ENCODE measurements around the gene KCNJ8.
"Not testable (repeated sequence)": the region's sequence is repeated elsewhere in the genome, so short reads cannot be mapped to it uniquely, and the experiment has no call there.

The KCNJ8 gene

GRCh38 chr12:21786041-21786531, 11.6 kb upstream of the KCNJ8 start:
- no peak for DNase-seq (ENCODE audit: low spot score)

GRCh38 chr12:21782723-21783122, 8.2 kb upstream of the KCNJ8 start:
- DNase-seq (ENCODE audit: low spot score), result not testable (repeated sequence)

DNA sequence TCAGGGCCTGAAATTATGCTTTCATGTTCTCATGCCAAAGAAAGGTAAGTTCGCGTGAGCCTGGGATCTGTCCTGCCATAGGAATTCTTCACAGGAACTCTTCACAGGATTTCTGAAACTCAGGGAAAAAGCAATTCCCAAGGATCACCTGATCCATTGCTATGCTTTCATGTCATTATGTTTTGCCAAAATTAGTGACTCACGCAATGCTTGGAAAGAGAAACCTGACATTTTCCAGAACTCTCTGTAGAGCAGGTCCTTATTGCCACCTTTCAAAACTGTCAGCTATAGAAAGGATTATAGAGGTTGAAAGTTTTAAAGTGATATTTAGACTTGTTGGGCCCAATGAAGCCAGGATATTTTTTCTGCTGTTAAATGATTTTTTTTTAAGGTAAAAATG, 6.3 kb upstream of the KCNJ8 start:
- DNase-seq (ENCODE audit: low spot score), result no peak

DNA sequence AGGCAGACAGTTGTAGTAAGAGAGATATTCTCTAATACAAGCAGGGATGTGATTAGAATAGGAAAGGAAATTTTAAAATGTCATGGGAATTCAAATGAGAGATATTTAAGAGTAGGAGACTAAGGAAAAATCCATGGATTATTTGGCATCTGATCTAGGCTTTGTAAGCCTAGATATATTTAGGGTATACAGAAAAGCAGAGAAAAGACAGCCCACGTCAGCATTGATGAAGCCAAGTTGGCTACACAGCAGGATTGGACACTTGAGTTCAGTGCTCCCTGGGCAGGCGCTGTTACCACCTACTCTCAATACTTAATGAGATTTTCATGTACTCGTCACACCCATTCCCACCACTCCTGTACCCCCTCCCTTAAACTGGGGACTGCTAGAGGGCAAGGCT, 1.7 kb upstream of the KCNJ8 start:
- no peak for DNase-seq (ENCODE audit: low spot score)

- no peak for DNase-seq (ENCODE audit: low spot score)
These were observed 771 bp upstream of the KCNJ8 start for GRCh38 chr12:21775133-21775820.

DNA sequence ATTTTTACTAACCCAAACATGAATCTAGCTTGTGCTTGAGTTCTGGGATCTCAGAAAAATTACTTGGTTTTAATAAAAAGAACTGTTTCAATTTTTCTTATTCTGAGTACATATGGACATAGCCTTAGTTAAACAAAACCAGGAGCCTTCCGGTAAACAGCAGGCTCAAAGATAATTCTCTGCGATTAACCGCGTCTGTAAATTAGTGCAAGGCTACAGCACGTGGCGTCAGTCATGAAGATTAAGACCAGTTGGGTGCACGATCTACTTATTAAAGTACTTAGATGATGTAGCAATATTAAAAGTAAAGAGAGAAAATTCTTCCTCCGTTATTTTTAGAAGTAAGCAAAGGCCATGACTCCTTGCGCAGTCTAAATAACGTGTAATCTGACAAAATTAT, 700 bp downstream of the KCNJ8 start:
- no peak for DNase-seq (ENCODE audit: low spot score)

- DNase-seq (ENCODE audit: low spot score), result no peak
These were observed 1.2 kb downstream of the KCNJ8 start for GRCh38 chr12:21773263-21773741.

DNA sequence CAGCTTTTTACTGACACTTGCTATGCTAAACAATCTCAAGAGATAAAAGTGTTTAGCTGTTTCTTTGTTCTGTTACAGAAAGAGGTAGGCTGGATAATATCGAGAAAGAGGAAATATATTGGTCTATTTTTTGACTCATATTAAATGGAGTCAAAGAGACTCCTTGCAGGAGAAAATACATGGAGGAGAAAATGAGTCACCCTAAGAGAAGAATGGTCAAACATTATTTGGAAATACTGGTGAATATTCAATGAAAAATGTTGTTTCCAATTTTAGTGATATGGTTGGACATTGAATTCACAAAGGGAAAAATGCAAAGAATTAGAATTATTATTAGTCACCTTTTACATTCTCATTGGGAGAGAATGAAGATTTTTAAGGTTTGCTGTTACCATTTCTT, 3.2 kb downstream of the KCNJ8 start:
- DNase-seq (ENCODE audit: low spot score), result no peak

DNA sequence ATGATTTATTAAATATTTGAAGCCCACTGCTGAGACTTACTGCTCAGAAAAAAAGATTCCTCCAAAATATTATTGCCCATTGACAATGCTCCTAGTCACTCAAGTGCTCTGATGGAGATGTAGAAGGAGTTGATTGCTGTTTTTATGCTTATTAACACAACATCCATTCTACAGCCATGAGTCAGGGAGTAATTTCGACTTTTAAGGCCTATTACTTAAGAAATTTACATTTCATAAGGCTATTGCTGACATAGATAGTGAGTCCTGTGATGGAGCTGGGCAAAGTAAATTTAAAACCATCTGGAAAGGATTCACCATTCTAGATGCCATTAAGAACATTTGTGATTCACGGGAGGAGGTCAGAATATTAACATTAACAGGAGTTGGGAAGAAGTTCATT, 5.2 kb downstream of the KCNJ8 start:
- no peak for DNase-seq (ENCODE audit: low spot score)

DNA sequence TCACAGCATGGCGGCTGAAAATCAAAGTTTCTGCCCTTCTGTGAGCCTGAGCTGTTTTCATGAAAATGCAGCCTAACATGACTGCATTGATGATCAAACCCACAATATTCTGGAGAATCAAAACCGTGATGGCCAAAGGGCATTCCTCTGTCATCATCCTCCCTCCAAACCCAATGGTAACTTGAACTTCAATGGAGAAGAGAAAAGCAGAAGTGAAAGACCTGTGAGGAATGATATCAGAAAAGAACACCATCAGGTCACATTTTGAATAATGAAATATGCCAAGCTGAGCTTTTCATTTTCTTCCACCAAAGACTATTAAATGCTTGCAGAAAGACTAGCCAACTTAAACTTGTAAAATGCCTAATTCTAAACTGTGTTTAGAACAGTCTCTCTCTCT, 8.1 kb downstream of the KCNJ8 start:
- no peak for DNase-seq (ENCODE audit: low spot score)

- DNase-seq (ENCODE audit: low spot score), result no peak
These were observed 9.6 kb downstream of the KCNJ8 start for GRCh38 chr12:21764950-21765349.

GRCh38 chr12:21764065-21764464, 10.4 kb downstream of the KCNJ8 start:
- DNase-seq (ENCODE audit: low spot score), result no peak

DNA sequence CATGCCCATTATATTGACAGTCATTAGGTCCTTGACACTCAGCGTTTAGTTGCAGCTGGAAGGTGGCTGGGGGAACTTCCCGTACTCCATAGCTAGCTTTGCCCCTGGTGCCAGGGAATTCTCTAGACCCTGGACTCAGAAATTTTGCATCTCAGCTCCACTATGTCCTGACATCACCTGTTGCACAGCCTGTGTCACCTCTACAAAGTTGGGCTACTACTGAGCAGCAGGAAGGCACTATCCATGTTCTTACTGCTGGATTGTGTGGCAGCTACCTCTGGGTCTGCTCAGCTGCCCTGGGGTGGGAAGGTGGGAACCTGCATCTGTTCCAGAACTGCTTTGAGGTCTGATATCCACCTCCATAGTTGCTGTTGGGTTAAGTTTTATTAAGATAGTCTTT, 11.0 kb downstream of the KCNJ8 start:
- DNase-seq (ENCODE audit: low spot score), result no peak

- no peak for DNase-seq (ENCODE audit: low spot score)
These were observed 14.8 kb downstream of the KCNJ8 start for GRCh38 chr12:21759737-21760136.

- DNase-seq (ENCODE audit: low spot score), result no peak
These were observed 16.8 kb downstream of the KCNJ8 start for GRCh38 chr12:21757735-21758134.

- DNase-seq (ENCODE audit: low spot score), result no peak
These were observed 17.8 kb downstream of the KCNJ8 start for GRCh38 chr12:21756699-21757098.

- no peak for DNase-seq (ENCODE audit: low spot score)
These were observed 23.0 kb downstream of the KCNJ8 start for GRCh38 chr12:21751517-21751916.

DNA sequence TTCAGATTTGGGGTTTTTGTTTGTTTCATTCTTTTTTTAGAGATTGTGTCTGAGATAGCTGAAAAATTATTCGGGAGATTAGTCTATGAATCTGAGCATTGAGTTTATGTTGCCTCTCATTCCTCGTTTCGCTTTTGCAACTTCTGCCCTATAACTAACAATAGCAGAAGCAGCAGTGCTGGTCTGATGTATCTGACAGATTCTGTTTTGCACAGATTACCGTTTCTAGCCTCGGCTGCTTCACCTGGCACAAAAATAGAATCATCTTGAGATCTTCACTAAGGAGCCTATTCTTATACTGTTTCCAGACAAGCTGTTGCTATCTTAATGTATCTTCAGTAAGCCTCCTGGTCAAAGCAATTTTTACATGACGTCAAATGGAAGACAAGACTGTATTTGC, 29.2 kb downstream of the KCNJ8 start:
- DNase-seq (ENCODE audit: low spot score), result no peak

- DNase-seq (ENCODE audit: low spot score), result no peak
These were observed 43.4 kb downstream of the KCNJ8 start for GRCh38 chr12:21731144-21731543.

GRCh38 chr12:21725731-21726130, 48.8 kb downstream of the KCNJ8 start:
- no peak for DNase-seq (ENCODE audit: low spot score)

DNA sequence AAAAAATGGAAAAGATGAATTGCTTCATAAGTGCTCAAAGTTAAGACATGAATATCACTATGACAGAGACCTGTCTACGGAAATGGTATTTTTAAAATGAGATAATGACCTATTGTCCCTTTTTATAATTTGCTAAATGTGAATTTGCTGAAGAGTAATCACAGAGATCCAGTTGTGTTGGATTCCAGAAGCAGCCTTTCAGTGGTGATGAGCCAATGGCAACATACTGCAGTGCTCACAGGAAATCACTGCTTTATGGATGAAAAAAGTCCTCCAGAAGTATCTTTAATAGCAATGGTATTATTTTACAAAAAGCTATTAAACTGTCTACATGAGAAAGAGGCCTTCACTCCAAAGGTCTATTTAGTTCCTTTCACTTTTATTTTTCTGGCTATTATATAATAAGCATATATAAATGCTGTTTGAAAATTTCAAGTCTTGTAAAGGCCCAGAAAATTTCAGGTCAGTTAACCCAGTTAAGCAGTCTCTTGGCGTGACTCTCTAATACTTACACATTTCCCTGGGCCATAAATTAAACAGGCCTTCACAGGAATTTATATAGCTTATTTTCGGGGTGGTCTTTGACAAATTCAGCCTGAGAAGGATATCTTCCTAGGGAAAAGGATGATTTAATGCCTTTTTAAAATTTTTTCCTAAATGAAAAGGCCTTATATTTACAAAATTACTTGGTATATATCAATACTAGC, 55.4 kb downstream of the KCNJ8 start:
- DNase-seq (ENCODE audit: low spot score), result no peak

DNA sequence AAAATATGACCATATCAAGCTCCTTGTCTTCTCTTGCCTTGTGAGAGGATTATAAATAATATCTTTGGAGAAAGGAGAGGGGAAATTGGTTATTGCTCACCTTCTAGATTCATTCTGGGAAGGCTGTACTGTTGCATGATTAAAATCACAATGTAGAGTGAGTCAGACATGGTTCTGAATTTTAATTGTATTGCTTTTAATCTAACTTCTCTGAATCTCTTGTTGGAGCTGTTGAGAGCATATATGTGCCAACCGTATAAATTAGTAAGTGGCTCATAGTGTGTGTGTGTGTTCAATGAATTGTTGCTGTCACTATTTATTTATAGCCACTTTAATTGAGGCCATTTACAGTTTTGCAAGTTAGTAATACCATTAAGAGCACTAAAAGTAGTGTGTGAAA, 56.1 kb downstream of the KCNJ8 start:
- DNase-seq (ENCODE audit: low spot score), result no peak

- no peak for DNase-seq (ENCODE audit: low spot score)
These were observed 56.7 kb downstream of the KCNJ8 start for GRCh38 chr12:21717767-21718166.

DNA sequence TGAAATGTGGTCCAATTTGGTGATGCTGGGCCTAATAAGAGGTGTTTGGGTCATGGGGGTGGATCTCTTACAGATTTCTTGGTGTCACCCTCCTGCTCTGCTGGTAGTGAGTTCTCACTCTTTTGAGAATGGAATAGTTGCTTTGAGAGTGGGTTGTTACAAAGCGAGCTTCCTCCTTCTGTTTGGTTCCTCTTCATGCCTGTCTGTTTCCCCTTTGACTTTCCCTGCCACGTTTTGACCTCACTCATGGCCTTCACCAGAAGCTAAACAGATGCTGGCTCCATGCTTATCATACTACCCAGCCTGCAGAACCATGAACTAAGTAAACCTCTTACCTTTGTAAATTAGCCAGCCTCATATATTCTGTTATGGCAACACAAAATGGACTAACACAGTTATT, 59.1 kb downstream of the KCNJ8 start:
- DNase-seq (ENCODE audit: low spot score), result no peak

All from activated CD4-positive, alpha-beta T cell treated with anti-CD3 and anti-CD28 coated beads, Interleukin-2, Interleukin-4, amounts not matched to agents 100 ng/mL and 50 ng/mL, durations not matched to agents 16 hours and 8 hours (primary cell).